ENCODE data around the gene RTKN2. TPM values are rescaled to one million over a fixed set of nuclear protein-coding genes. Genes with fewer than 3 reads are reported as not detected.

Gene RTKN2, protein sequence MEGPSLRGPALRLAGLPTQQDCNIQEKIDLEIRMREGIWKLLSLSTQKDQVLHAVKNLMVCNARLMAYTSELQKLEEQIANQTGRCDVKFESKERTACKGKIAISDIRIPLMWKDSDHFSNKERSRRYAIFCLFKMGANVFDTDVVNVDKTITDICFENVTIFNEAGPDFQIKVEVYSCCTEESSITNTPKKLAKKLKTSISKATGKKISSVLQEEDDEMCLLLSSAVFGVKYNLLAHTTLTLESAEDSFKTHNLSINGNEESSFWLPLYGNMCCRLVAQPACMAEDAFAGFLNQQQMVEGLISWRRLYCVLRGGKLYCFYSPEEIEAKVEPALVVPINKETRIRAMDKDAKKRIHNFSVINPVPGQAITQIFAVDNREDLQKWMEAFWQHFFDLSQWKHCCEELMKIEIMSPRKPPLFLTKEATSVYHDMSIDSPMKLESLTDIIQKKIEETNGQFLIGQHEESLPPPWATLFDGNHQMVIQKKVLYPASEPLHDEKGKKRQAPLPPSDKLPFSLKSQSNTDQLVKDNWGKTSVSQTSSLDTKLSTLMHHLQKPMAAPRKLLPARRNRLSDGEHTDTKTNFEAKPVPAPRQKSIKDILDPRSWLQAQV
- total RNA-seq (1 to 10 TPM; 1.0 to 5.7 (median 2.3) TPM), polyA plus RNA-seq (under 1 TPM; 0.26 to 0.62 (median 0.39) TPM)
- long read RNA-seq, donor 1, full-length matches to known transcripts = 2 of 2 reads
- long read RNA-seq, donor 1, partial matches to known transcripts = 0 of 2 reads
- long read RNA-seq, donor 1, other reads (novel, unspliced or antisense) = 0 of 2 reads
- long read RNA-seq, donor 2, partial matches to known transcripts = 0 of 1 reads
- long read RNA-seq, donor 2, other reads (novel, unspliced or antisense) = 0 of 1 reads

DNA sequence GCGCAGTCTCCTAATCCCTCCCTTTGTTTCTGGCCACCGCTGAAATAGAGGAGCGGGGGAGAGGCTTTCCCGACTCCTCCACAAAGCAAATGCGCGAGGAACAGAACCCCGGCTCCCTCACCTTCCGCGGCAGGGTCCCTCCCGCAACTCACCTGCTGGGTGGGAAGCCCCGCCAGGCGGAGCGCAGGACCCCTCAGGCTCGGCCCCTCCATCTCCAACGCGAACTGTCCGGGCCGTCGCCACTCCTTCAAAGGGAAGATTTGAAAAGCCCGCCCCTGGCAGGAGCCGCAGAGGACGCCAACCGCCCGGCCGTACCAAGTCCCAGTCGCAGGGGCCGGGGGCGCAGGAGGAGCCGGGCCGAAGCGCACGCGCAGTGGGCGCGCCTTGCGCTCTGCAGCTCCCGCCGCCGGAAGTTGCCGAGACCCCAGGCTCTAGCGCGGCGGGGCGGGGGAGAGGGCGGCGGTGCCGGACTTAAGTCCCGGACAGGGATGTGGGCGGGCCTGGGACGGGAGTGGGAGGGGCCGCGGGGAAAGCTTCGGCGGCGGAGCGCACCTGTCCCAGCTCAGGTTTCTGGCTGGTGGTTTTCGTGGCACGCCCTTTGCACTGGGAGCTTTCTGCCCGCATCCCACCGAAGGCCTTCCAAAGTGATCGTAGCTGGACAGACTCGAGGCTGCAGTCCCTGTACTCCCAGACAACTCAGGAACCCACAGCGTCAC, at the start of gene RTKN2:
Gene RTKN2, minus strand, starts transcription at position 446 of the 716 bp plus-strand sequence. Its CDS starts 234 bp downstream, at position 212.
- intact Hi-C loops (cut with DNase I; ENCODE audit: low total_unique reads) = no loop called here
- DNase-seq = peak; percentile 91
- H3K27ac ChIP-seq = peak within 1 kb of the TSS in 2 of 8 donors; percentile 3 to 39

DNA sequence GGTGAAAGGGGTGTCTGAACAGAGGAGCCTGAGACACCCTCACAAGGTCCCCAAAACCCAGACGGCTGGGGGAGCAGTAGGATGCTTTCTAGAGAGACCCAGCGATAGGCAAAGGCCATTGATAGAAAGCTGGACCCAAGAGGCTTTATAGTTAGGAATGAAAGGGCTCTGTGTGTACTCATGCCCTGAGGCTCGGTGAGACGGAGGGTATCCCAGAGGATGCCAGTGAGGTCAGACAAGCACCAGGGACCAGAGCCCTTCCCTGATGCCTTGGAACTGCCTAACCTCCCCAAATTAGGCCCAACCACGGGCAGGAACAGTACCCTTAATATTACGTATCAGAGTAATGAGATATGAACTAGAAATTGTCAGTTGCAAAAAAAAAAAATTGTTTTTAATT, 48.6 kb upstream of the RTKN2 start:
- TF ChIP-seq POLR2A (IDR thresholded peaks at IDR 0.05) (no peak), POLR2AphosphoS5 (IDR thresholded peaks at IDR 0.05) (no peak)
- TF ChIP-seq, protein P1, sequence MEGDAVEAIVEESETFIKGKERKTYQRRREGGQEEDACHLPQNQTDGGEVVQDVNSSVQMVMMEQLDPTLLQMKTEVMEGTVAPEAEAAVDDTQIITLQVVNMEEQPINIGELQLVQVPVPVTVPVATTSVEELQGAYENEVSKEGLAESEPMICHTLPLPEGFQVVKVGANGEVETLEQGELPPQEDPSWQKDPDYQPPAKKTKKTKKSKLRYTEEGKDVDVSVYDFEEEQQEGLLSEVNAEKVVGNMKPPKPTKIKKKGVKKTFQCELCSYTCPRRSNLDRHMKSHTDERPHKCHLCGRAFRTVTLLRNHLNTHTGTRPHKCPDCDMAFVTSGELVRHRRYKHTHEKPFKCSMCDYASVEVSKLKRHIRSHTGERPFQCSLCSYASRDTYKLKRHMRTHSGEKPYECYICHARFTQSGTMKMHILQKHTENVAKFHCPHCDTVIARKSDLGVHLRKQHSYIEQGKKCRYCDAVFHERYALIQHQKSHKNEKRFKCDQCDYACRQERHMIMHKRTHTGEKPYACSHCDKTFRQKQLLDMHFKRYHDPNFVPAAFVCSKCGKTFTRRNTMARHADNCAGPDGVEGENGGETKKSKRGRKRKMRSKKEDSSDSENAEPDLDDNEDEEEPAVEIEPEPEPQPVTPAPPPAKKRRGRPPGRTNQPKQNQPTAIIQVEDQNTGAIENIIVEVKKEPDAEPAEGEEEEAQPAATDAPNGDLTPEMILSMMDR (IDR thresholded peaks at IDR 0.05 in 8 of 11, conservative IDR thresholded peaks at IDR 0.05 in 3 of 11) = no peak
- no peaks in the 10 kb centered on the region for H3K9me3 ChIP-seq
- H3K36me3 ChIP-seq = no peaks in the 10 kb centered on the region
- H3K4me3 ChIP-seq = no peak overlapping the region
- 80 to 90% (median 84%) methylated on average over 6 of the region's 6 CpGs for WGBS, 5 donors
- DNase-seq = no peak
- intact Hi-C loops (cut with DNase I; ENCODE audit: low total_unique reads) = no loop called here
- no peaks in the 10 kb centered on the region for H3K27me3 ChIP-seq (replicated peaks in 1 of 7)
- H3K4me1 ChIP-seq = no peaks in the 10 kb centered on the region
- no peak overlapping the region for H3K27ac ChIP-seq

More for the DNA sequence above, at the start of gene RTKN2:
- H3K4me1 ChIP-seq = peaks cover 8 to 24% (median 16%) of the 10 kb centered on the region in 6 donors
- no peaks in the 10 kb centered on the region for H3K36me3 ChIP-seq
- H3K9me3 ChIP-seq = no peaks in the 10 kb centered on the region
- TF ChIP-seq POLR2AphosphoS5 (IDR thresholded peaks at IDR 0.05) (peak in 2 of 3 donors; percentile 49 to 73), POLR2A (IDR thresholded peaks at IDR 0.05) (no peak)
- TF ChIP-seq, protein P1 (IDR thresholded peaks at IDR 0.05 in 8 of 11, conservative IDR thresholded peaks at IDR 0.05 in 3 of 11) = no peak
- WGBS, 5 donors = 0 to 1% (median 0%) methylated on average over 1 to 63 of the region's 63 CpGs
- peak within 1 kb of the TSS; percentile 61 to 92 (median 78) for H3K4me3 ChIP-seq
- H3K27me3 ChIP-seq (replicated peaks in 1 of 7) = peaks cover 0 to 37% (median 11%) of the 10 kb centered on the region in 7 donors

DNA sequence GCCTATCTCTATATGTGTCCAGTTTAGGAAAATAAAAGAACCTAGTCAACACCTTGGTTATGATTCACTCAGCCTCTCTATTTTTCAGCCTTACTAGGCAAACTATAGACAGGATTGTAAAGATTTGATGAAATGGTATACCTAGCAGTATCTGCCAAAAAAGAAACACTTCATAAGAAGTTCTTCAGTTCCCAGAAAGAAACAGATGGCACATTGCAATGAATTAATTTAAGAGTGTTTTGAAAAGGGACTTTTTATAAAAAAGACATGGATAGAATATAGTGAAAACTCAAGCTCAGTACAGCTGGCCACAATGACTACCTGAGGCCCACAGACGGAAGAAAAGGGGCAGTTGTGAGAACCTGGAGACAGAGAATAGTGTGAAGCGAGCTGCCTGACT, 40.6 kb upstream of the RTKN2 start:
- Histone ChIP-seq H3K9me3 (no peaks in the 10 kb centered on the region), H3K36me3 (no peaks in the 10 kb centered on the region), H3K4me1 (peaks cover 0 to 17% (median 0%) of the 10 kb centered on the region in 6 donors), H3K4me3 (no peak overlapping the region), H3K27me3 (replicated peaks in 1 of 7) (no peaks in the 10 kb centered on the region), H3K27ac (no peak overlapping the region)
- 82 to 95% (median 89%) methylated on average over 2 of the region's 2 CpGs for WGBS, 5 donors
- DNase-seq = no peak
- TF ChIP-seq POLR2A (IDR thresholded peaks at IDR 0.05) (no peak), POLR2AphosphoS5 (IDR thresholded peaks at IDR 0.05) (no peak)
- TF ChIP-seq, protein P1 (IDR thresholded peaks at IDR 0.05 in 8 of 11, conservative IDR thresholded peaks at IDR 0.05 in 3 of 11) = no peak
- intact Hi-C loops (cut with DNase I; ENCODE audit: low total_unique reads) = no loop called here
